Esophagus muscularis mucosa (tissue), 4 donors: ENCODE data around the gene ETV4. TPM values are rescaled to one million over a fixed set of nuclear protein-coding genes. Genes with fewer than 3 reads are reported as not detected.

Experiments
- DNase-seq: peaks from one replicate; pipeline ENCODE4 v3.0.0-alpha.2; 2017; ENCODE audit errors: extremely low spot score
- H3K27ac ChIP-seq, 4 donors: fragments of 200-600 bp; sonication (generic); replicated peaks in 1 of 4; 1 replicate in 3 of 4; 2 replicates in 1 of 4; pipeline ENCODE4 v1.5.1; 2016 to 2019; ENCODE audit warnings: mild to moderate bottlenecking in 1 of 4
- H3K27me3 ChIP-seq, 4 donors: fragments of 200-600 bp; sonication (generic); one replicate each; pipeline versions ENCODE4 v1.5.1 to v1.6.0; 2016 to 2019
- H3K36me3 ChIP-seq, 4 donors: fragments of 200-600 bp; sonication (generic); one replicate each; pipeline ENCODE4 v1.5.1; 2016 to 2019
- H3K4me1 ChIP-seq, 4 donors: fragments of 200-600 bp; sonication (generic); one replicate each; pipeline ENCODE4 v1.5.1; 2016 to 2019
- H3K4me3 ChIP-seq, 4 donors: fragments of 200-600 bp; sonication (generic); 1 replicate in 2 of 4; 2 replicates in 2 of 4; pipeline ENCODE4 v1.5.1; 2016 to 2019; ENCODE audit warnings: mild to moderate bottlenecking in 4 of 4, moderate library complexity in 1 of 4
- H3K9me3 ChIP-seq, 4 donors: fragments of 200-600 bp; sonication (generic); 1 replicate in 3 of 4; 2 replicates in 1 of 4; pipeline ENCODE4 v1.5.1; 2016 to 2019
- CTCF ChIP-seq, 3 experiments: fragments of 200-600 bp in 2 of 3; fragments of 450-650 bp in 1 of 3; sonication (generic) in 2 of 3; IDR thresholded peaks; one replicate each; pipeline ENCODE4 v1.5.1; 2017 to 2019; ENCODE audit warnings: antibody characterized with exemption in 3 of 3, mild to moderate bottlenecking in 2 of 3, moderate library complexity in 1 of 3
- EP300 ChIP-seq: sonication (generic); formaldehyde crosslinking; IDR thresholded peaks from one replicate; pipeline ENCODE4 v1.6.1; 2017; ENCODE audit warnings: antibody characterized with exemption
- POLR2A ChIP-seq: fragments of 450-650 bp; IDR thresholded peaks from one replicate; pipeline ENCODE4 v1.6.1; 2017; ENCODE audit warnings: antibody characterized with exemption, moderate library complexity, mild to moderate bottlenecking, low read depth
- POLR2AphosphoS5 ChIP-seq, 2 donors: sonication (generic); formaldehyde crosslinking; IDR thresholded peaks; one replicate each; pipeline ENCODE4 v1.6.1; 2017; ENCODE audit warnings: antibody characterized with exemption in 2 of 2
- WGBS: methylation state at CpG from one replicate; pipeline ENCODE4 v1.1.5; 2018; 5-methylcytosine and 5-hydroxymethylcytosine counted together
- intact Hi-C: fragments of 100-400 bp; cut with DNase I; formaldehyde crosslinking; loops from one replicate; pipeline ENCODE4 v1.15.1; 2023
- total RNA-seq, 4 donors: library from RNA; depleted of rRNA; stranded (reverse); fragments of >200 nt; gene quantifications; one replicate each; pipeline versions ENCODE4 v1.1.0 to v1.2.1, GENCODE V29; 2016

The ETV4 gene
- total RNA-seq, 4 donors from 2014 or later, result 0.19 to 1.3 (median 0.83) TPM; not detected in 1

GRCh38 chr17:43531955-43532354 is 14.2 kb downstream of the ETV4 start:
- WGBS, result 85% methylated on average over 8 of the region's 8 CpGs
- Histone ChIP-seq H3K4me3 (no peak overlapping the region), H3K27ac (no peak overlapping the region), H3K4me1 (peaks cover 16 to 31% (median 24%) of the 10 kb centered on the region in 4 donors), H3K27me3 (no peaks in the 10 kb centered on the region), H3K9me3 (no peaks in the 10 kb centered on the region), H3K36me3 (peaks cover 5 to 18% (median 10%) of the 10 kb centered on the region in 4 donors)
- DNase-seq, result no peak
- TF ChIP-seq POLR2AphosphoS5 (IDR thresholded peaks at IDR 0.05) (no peak), CTCF (IDR thresholded peaks at IDR 0.05) (no peak), EP300 (no peak), POLR2A (no peak)
- intact Hi-C loops, result no loop called here

- Histone ChIP-seq H3K9me3 (no peaks in the 10 kb centered on the region), H3K27me3 (no peaks in the 10 kb centered on the region), H3K4me3 (no peak overlapping the region), H3K4me1 (peaks cover 16 to 31% (median 26%) of the 10 kb centered on the region in 4 donors), H3K27ac (peak overlapping the region in 2 of 4 donors; percentile 40 to 46), H3K36me3 (peaks cover 11 to 21% (median 16%) of the 10 kb centered on the region in 4 donors)
- WGBS, result 33% methylated on average over 3 of the region's 3 CpGs
- intact Hi-C loops, result no loop called here
- TF ChIP-seq EP300 (no peak), CTCF (IDR thresholded peaks at IDR 0.05) (no peak), POLR2AphosphoS5 (IDR thresholded peaks at IDR 0.05) (no peak), POLR2A (no peak)
- no peak for DNase-seq
Measured at GRCh38 chr17:43531082-43531378, 15.1 kb downstream of the ETV4 start.

GRCh38 chr17:43530288-43531081 is 15.7 kb downstream of the ETV4 start:
- no peak for TF ChIP-seq CTCF (IDR thresholded peaks at IDR 0.05)
- TF ChIP-seq EP300, result no peak
- TF ChIP-seq POLR2AphosphoS5 (IDR thresholded peaks at IDR 0.05), result peak in 1 of 2 donors; percentile 47
- no peak for TF ChIP-seq POLR2A
- Histone ChIP-seq H3K9me3 (no peaks in the 10 kb centered on the region), H3K36me3 (peaks cover 11 to 27% (median 22%) of the 10 kb centered on the region in 4 donors), H3K4me1 (peaks cover 16 to 31% (median 26%) of the 10 kb centered on the region in 4 donors), H3K27ac (peak overlapping the region; percentile 14 to 46 (median 31)), H3K27me3 (no peaks in the 10 kb centered on the region), H3K4me3 (peak overlapping the region; percentile 17 to 26 (median 22))
- WGBS, result 17% methylated on average over 17 of the region's 23 CpGs
- intact Hi-C loops, result no loop called here
- DNase-seq, result no peak

- TF ChIP-seq POLR2AphosphoS5 (IDR thresholded peaks at IDR 0.05) (no peak), EP300 (no peak), POLR2A (no peak), CTCF (IDR thresholded peaks at IDR 0.05) (no peak)
- H3K9me3 ChIP-seq, result no peaks in the 10 kb centered on the region
- intact Hi-C loops, result no loop called here
- H3K4me3 ChIP-seq, result peak overlapping the region in 3 of 4 donors; percentile 17 to 26 (median 19)
- DNase-seq, result no peak
- H3K36me3 ChIP-seq, result peaks cover 15 to 33% (median 27%) of the 10 kb centered on the region in 4 donors
- WGBS, result 67% methylated on average over 4 of the region's 6 CpGs
- no peaks in the 10 kb centered on the region for H3K27me3 ChIP-seq
- peak overlapping the region in 3 of 4 donors; percentile 14 to 46 (median 22) for H3K27ac ChIP-seq
- peaks cover 16 to 31% (median 26%) of the 10 kb centered on the region in 4 donors for H3K4me1 ChIP-seq
Measured at GRCh38 chr17:43529947-43530287, 16.2 kb downstream of the ETV4 start.
